ENCODE data around the gene PKD1L1.

DNA sequence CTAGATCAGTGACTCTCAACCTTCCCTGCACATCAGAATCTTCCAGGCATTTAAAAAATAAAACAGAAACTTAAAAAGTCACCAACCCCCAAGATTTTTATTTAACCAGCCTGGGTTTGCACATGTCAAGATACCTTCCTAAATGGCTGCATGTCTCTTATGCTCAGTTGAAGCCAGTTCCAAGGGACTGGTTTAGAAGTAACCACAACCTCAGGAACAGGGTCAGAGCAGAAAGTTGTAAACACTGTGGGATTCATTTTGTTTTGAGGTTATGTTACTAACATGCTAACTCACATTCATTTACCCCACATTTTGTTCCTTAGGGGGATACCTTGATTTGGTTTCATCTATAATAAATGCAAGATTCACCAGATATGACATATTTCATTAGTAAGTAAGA is 72.9 kb downstream of the PKD1L1 start:
- TF ChIP-seq, protein P1, sequence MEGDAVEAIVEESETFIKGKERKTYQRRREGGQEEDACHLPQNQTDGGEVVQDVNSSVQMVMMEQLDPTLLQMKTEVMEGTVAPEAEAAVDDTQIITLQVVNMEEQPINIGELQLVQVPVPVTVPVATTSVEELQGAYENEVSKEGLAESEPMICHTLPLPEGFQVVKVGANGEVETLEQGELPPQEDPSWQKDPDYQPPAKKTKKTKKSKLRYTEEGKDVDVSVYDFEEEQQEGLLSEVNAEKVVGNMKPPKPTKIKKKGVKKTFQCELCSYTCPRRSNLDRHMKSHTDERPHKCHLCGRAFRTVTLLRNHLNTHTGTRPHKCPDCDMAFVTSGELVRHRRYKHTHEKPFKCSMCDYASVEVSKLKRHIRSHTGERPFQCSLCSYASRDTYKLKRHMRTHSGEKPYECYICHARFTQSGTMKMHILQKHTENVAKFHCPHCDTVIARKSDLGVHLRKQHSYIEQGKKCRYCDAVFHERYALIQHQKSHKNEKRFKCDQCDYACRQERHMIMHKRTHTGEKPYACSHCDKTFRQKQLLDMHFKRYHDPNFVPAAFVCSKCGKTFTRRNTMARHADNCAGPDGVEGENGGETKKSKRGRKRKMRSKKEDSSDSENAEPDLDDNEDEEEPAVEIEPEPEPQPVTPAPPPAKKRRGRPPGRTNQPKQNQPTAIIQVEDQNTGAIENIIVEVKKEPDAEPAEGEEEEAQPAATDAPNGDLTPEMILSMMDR (IDR thresholded peaks at IDR 0.05): no peak
- no peak for TF ChIP-seq POLR2A (IDR thresholded peaks at IDR 0.05)

All from heart left ventricle (tissue), 13 donors.